Brain microvascular endothelial cell (primary cell): ENCODE measurements around the gene VSX1.

Experiments used
- DNase-seq: peaks from one replicate; pipeline ENCODE4 v3.0.0-alpha.2; 2020
- H3K27ac ChIP-seq: fragments of 250-450 bp; sonication (Bioruptor Pico); 2 replicates; pipeline ENCODE4 v1.5.1; 2020; ENCODE audit warnings: mild to moderate bottlenecking, moderate library complexity
- H3K27me3 ChIP-seq: fragments of 250-450 bp; sonication (Bioruptor Pico); replicated peaks from 2 replicates; pipeline ENCODE4 v1.5.1; 2020; ENCODE audit warnings: mild to moderate bottlenecking
- H3K36me3 ChIP-seq: fragments of 250-450 bp; sonication (Bioruptor Pico); replicated peaks from 2 replicates; pipeline ENCODE4 v1.5.1; 2020; ENCODE audit warnings: mild to moderate bottlenecking
- H3K4me3 ChIP-seq: 2 replicates; pipeline ENCODE4 v1.5.1; 2011; ENCODE audit warnings: low read depth, mild to moderate bottlenecking, control low read depth, low read length, moderate library complexity
- CTCF ChIP-seq: IDR thresholded peaks from 2 replicates; pipeline ENCODE4 v1.5.1; 2011; ENCODE audit warnings: low read depth, mild to moderate bottlenecking, moderate library complexity, low read length, control low read depth, inconsistent platforms; ENCODE audit errors: missing control alignments
- in situ Hi-C: cut with HindIII; loops from 2 replicates; pipeline ENCODE4 v1.10.0; 2017; ENCODE audit warnings: low sequenced_read_pairs, low pct_ligation_motif_present

The VSX1 gene

GRCh38 chr20:25038591-25039015 lies 43.3 kb downstream of the VSX1 start:
- Histone ChIP-seq H3K27me3 (no peaks in the 10 kb centered on the region), H3K27ac (no peak overlapping the region), H3K4me3 (no peak overlapping the region), H3K36me3 (no peaks in the 10 kb centered on the region)
- in situ Hi-C loops: no loop called here
- DNase-seq: no peak
- TF ChIP-seq CTCF: no peak

GRCh38 chr20:25038103-25038410 lies 43.9 kb downstream of the VSX1 start:
- no peak overlapping the region for H3K4me3 ChIP-seq
- no peaks in the 10 kb centered on the region for H3K36me3 ChIP-seq
- no peaks in the 10 kb centered on the region for H3K27me3 ChIP-seq
- no peak for DNase-seq
- in situ Hi-C loops: no loop called here
- TF ChIP-seq CTCF: no peak
- no peak overlapping the region for H3K27ac ChIP-seq

- H3K27me3 ChIP-seq: no peaks in the 10 kb centered on the region
- no peak overlapping the region for H3K27ac ChIP-seq
- in situ Hi-C loops: no loop called here
- no peaks in the 10 kb centered on the region for H3K36me3 ChIP-seq
- no peak overlapping the region for H3K4me3 ChIP-seq
- TF ChIP-seq CTCF: no peak
- no peak for DNase-seq
Measured at GRCh38 chr20:25037288-25038102, 44.4 kb downstream of the VSX1 start.

GRCh38 chr20:25036331-25036936 lies 45.5 kb downstream of the VSX1 start:
- Histone ChIP-seq H3K27me3 (no peaks in the 10 kb centered on the region), H3K27ac (no peak overlapping the region), H3K4me3 (no peak overlapping the region), H3K36me3 (no peaks in the 10 kb centered on the region)
- no peak for DNase-seq
- in situ Hi-C loops: no loop called here
- no peak for TF ChIP-seq CTCF

- TF ChIP-seq CTCF: no peak
Measured at GRCh38 chr20:25035921-25036320, 46.0 kb downstream of the VSX1 start.

GRCh38 chr20:25033924-25034300 lies 48.0 kb downstream of the VSX1 start:
- no peak for TF ChIP-seq CTCF
- Histone ChIP-seq H3K36me3 (no peaks in the 10 kb centered on the region), H3K4me3 (no peak overlapping the region), H3K27me3 (no peaks in the 10 kb centered on the region), H3K27ac (no peak overlapping the region)
- DNase-seq: no peak
- in situ Hi-C loops: no loop called here

More at GRCh38 chr20:25035921-25036320, 46.0 kb downstream of the VSX1 start:
- DNase-seq: no peak
- in situ Hi-C loops: no loop called here
- Histone ChIP-seq H3K27me3 (no peaks in the 10 kb centered on the region), H3K36me3 (no peaks in the 10 kb centered on the region), H3K4me3 (no peak overlapping the region), H3K27ac (no peak overlapping the region)
